ENCODE data around the gene SIK3. TPM values are rescaled to one million over a fixed set of nuclear protein-coding genes. Genes with fewer than 3 reads are reported as not detected.

SIK3 gene
- total RNA-seq, 2 experiments from 2014 or later: 81.4 to 86.1 TPM

DNA sequence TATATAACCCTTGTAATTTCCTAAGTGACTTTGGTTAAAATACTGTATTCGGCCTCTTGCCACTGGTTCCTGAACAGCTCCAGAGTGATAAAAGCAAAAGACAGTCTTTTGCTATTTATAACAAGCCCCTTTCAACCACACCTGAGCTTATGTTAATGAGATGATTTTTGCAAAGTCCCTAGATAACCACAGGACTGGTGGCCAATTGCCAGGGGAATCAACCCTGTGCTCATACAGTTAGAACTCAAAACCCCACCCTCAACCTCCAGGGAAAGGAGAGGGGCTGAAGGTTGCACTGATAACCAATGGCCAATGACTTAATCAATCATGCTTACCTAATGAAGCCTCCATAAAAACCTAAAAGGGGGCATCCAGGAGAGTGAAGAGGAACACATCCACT, 77.9 kb downstream of the SIK3 start:
- H3K27me3 Mint-ChIP-seq: no peaks in the 10 kb centered on the region
- no peak overlapping the region for H3K4me3 Mint-ChIP-seq
- no peaks in the 10 kb centered on the region for H3K27me3 ChIP-seq (ENCODE audit: control insufficient read depth in 1 of 2, insufficient read depth in 2 of 2, low read length in 2 of 2)
- H3K36me3 ChIP-seq (ENCODE audit: insufficient read depth, low read length): peaks cover 3% of the 10 kb centered on the region
- H3K36me3 Mint-ChIP-seq (ENCODE audit: low read depth): peaks cover 5% of the 10 kb centered on the region
- ATAC-seq (ENCODE audit: poor library complexity) (peak; percentile 13), DNase-seq (peak in 2 of 14 experiments; percentile 53 to 58)
- no peaks in the 10 kb centered on the region for H3K9me3 ChIP-seq (ENCODE audit: control insufficient read depth in 1 of 2, insufficient read depth in 1 of 2, low read length in 2 of 2)
- TF ChIP-seq, protein P1, sequence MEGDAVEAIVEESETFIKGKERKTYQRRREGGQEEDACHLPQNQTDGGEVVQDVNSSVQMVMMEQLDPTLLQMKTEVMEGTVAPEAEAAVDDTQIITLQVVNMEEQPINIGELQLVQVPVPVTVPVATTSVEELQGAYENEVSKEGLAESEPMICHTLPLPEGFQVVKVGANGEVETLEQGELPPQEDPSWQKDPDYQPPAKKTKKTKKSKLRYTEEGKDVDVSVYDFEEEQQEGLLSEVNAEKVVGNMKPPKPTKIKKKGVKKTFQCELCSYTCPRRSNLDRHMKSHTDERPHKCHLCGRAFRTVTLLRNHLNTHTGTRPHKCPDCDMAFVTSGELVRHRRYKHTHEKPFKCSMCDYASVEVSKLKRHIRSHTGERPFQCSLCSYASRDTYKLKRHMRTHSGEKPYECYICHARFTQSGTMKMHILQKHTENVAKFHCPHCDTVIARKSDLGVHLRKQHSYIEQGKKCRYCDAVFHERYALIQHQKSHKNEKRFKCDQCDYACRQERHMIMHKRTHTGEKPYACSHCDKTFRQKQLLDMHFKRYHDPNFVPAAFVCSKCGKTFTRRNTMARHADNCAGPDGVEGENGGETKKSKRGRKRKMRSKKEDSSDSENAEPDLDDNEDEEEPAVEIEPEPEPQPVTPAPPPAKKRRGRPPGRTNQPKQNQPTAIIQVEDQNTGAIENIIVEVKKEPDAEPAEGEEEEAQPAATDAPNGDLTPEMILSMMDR (IDR thresholded peaks at IDR 0.05): no peak
- H3K4me1 Mint-ChIP-seq (ENCODE audit: low read depth): peaks cover 63% of the 10 kb centered on the region
- ChIA-PET CTCF (no interaction called here), POLR2A (no interaction called here)
- H3K27ac ChIP-seq (ENCODE audit: low read depth in 1 of 2, low read length in 2 of 2): no peak overlapping the region
- H3K4me1 ChIP-seq (ENCODE audit: insufficient read depth, low read length): peaks cover 43% of the 10 kb centered on the region
- H3K27ac Mint-ChIP-seq: no peak overlapping the region
- no peak overlapping the region for H3K4me3 ChIP-seq (ENCODE audit: low read length)
- no peaks in the 10 kb centered on the region for H3K9me3 Mint-ChIP-seq
- intact Hi-C loops (cut with DNase I, micrococcal nuclease): loop anchor here in 1 of 2 experiments (2.0 to 5.0 kb wide), 2 partner anchors 17 to 33 kb away; no protein-coding TSS in a partner anchor

DNA sequence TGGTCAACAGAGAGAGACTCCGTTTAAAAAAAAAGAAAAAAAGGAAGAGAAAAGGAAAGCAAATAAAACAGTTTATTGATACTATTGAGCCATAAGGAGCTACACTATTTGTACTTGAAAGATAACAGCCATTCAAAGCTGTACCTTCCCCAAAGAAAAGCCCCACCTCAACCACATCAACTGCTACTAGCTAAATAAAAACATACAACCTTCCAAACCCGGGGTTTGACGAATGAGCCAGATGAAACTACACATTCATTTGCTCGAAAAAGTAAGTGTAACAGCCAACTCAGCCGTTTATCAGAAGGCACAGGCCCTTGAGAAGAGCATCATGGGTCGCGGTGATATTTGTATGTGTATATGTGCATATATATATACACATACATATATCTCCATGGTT, 78.4 kb downstream of the SIK3 start:
- ATAC-seq (ENCODE audit: poor library complexity): no peak
- intact Hi-C loops (cut with DNase I, micrococcal nuclease): loop anchor here in 1 of 2 experiments (2.0 to 5.0 kb wide), 2 partner anchors 17 to 33 kb away; no protein-coding TSS in a partner anchor

DNA sequence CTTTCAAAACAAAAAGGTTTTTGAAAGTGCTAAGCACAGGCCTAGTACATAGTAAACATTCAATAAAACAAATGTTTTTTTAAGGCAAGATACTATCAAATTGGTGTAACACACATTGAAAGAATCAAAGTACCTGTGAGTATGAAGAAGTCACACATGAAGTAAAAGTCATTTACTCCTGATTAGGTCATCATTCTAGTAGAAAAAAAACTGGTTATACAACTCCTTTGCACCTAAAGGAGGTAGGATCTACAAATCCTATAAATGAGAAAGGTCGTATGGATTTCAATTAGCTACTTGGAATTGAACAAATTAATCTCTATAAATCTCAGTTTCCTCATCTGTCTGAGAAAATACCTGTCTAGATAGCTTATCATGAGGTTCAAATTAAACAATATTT, 80.8 kb downstream of the SIK3 start:
- no peak overlapping the region for H3K4me3 ChIP-seq (ENCODE audit: low read length)
- POLR2A ChIA-PET: interaction anchor here (0.5 to 1.9 kb wide), 2 partner anchors 10 to 104 kb away, joined by 3 to 4 read pairs; no protein-coding TSS in a partner anchor
- CTCF ChIA-PET: interaction anchor here (1.0 to 1.4 kb wide), 3 partner anchors 15 to 127 kb away, joined by 3 read pairs; no protein-coding TSS in a partner anchor
- no peak for DNase-seq
- H3K9me3 Mint-ChIP-seq: no peaks in the 10 kb centered on the region
- peaks cover 41% of the 10 kb centered on the region for H3K4me1 Mint-ChIP-seq (ENCODE audit: low read depth)
- H3K36me3 ChIP-seq (ENCODE audit: insufficient read depth, low read length): peaks cover 5% of the 10 kb centered on the region
- H3K27me3 Mint-ChIP-seq: no peaks in the 10 kb centered on the region
- no peak overlapping the region for H3K27ac Mint-ChIP-seq
- intact Hi-C loops (cut with DNase I, micrococcal nuclease): no loop called here
- H3K27ac ChIP-seq (ENCODE audit: low read depth in 1 of 2, low read length in 2 of 2): no peak overlapping the region
- H3K9me3 ChIP-seq (ENCODE audit: control insufficient read depth in 1 of 2, insufficient read depth in 1 of 2, low read length in 2 of 2): no peaks in the 10 kb centered on the region
- no peaks in the 10 kb centered on the region for H3K27me3 ChIP-seq (ENCODE audit: control insufficient read depth in 1 of 2, insufficient read depth in 2 of 2, low read length in 2 of 2)
- peaks cover 5% of the 10 kb centered on the region for H3K36me3 Mint-ChIP-seq (ENCODE audit: low read depth)
- no peak overlapping the region for H3K4me3 Mint-ChIP-seq
- peaks cover 24% of the 10 kb centered on the region for H3K4me1 ChIP-seq (ENCODE audit: insufficient read depth, low read length)
- TF ChIP-seq, protein P1 (IDR thresholded peaks at IDR 0.05): no peak
- no peak for ATAC-seq (ENCODE audit: poor library complexity)

More for the DNA sequence above, 78.4 kb downstream of the SIK3 start:
- peaks cover 59% of the 10 kb centered on the region for H3K4me1 Mint-ChIP-seq (ENCODE audit: low read depth)
- Histone ChIP-seq H3K27ac (ENCODE audit: low read depth in 1 of 2, low read length in 2 of 2) (no peak overlapping the region), H3K36me3 (ENCODE audit: insufficient read depth, low read length) (peaks cover 3% of the 10 kb centered on the region), H3K9me3 (ENCODE audit: control insufficient read depth in 1 of 2, insufficient read depth in 1 of 2, low read length in 2 of 2) (no peaks in the 10 kb centered on the region), H3K4me3 (ENCODE audit: low read length) (no peak overlapping the region), H3K27me3 (ENCODE audit: control insufficient read depth in 1 of 2, insufficient read depth in 2 of 2, low read length in 2 of 2) (no peaks in the 10 kb centered on the region), H3K4me1 (ENCODE audit: insufficient read depth, low read length) (peaks cover 42% of the 10 kb centered on the region)
- CTCF ChIA-PET: no interaction called here
- POLR2A ChIA-PET: no interaction called here
- TF ChIP-seq, protein P1 (IDR thresholded peaks at IDR 0.05): no peak
- peaks cover 5% of the 10 kb centered on the region for H3K36me3 Mint-ChIP-seq (ENCODE audit: low read depth)
- H3K9me3 Mint-ChIP-seq: no peaks in the 10 kb centered on the region
- H3K4me3 Mint-ChIP-seq: peak overlapping the region; percentile 28
- peak in 2 of 14 experiments; percentile 49 to 52 for DNase-seq
- no peak overlapping the region for H3K27ac Mint-ChIP-seq
- H3K27me3 Mint-ChIP-seq: no peaks in the 10 kb centered on the region

Data from CD4-positive, alpha-beta T cell (primary cell).